Aorta (tissue), 5 donors: ENCODE results near the gene FGF23. TPM values are rescaled to one million over a fixed set of nuclear protein-coding genes. Genes with fewer than 3 reads are reported as not detected.

Source experiments
- ATAC-seq: fragments of 200-7000 bp; cut with Tn5 transposase; one replicate; pipeline ENCODE4 v1.9.1; 2022; ENCODE audit warnings: moderate library complexity; ENCODE audit not compliant: low FRiP score
- DNase-seq, 2 donors: peaks; one replicate each; pipeline ENCODE4 v3.0.0-alpha.2; 2020
- H3K27ac ChIP-seq, 2 donors: one replicate each; pipeline ENCODE4 v1.5.1; 2013; ENCODE audit warnings: low read length in 2 of 2, mild to moderate bottlenecking in 2 of 2, moderate library complexity in 2 of 2, control low read depth in 1 of 2, inconsistent platforms in 1 of 2, low read depth in 1 of 2
- H3K27me3 ChIP-seq, 2 donors: one replicate each; pipeline ENCODE4 v1.6.1; 2013; ENCODE audit warnings: control low read depth in 1 of 2, low read length in 1 of 2, mild to moderate bottlenecking in 1 of 2, moderate library complexity in 1 of 2; ENCODE audit not compliant: insufficient read depth in 2 of 2, control insufficient read depth in 1 of 2
- H3K36me3 ChIP-seq, 2 donors: one replicate each; pipeline ENCODE4 v1.6.1; 2013; ENCODE audit warnings: control low read depth in 1 of 2, low read length in 1 of 2, mild to moderate bottlenecking in 1 of 2; ENCODE audit not compliant: insufficient read depth in 2 of 2, control insufficient read depth in 1 of 2
- H3K4me1 ChIP-seq, 2 donors: one replicate each; pipeline ENCODE4 v1.6.1; 2013; ENCODE audit warnings: low read length in 2 of 2, control low read depth in 1 of 2, mild to moderate bottlenecking in 1 of 2, moderate library complexity in 1 of 2; ENCODE audit not compliant: insufficient read depth in 2 of 2, control insufficient read depth in 1 of 2
- H3K4me3 ChIP-seq, 2 donors: one replicate each; pipeline ENCODE4 v1.5.1; 2013; ENCODE audit warnings: low read length in 2 of 2, control low read depth in 1 of 2, mild to moderate bottlenecking in 1 of 2
- H3K9me3 ChIP-seq: one replicate; pipeline ENCODE4 v1.6.1; 2013; ENCODE audit warnings: mild to moderate bottlenecking, low read length; ENCODE audit not compliant: control insufficient read depth
- WGBS, 2 donors: extraction: QIAGEN DNeasy Blood & Tissue Kit; methylation state at CpG; one replicate each; pipeline ENCODE4 v1.1.7; 2013; 5-methylcytosine and 5-hydroxymethylcytosine counted together
- intact Hi-C, 2 donors: fragments of 100-400 bp; cut with DNase I; formaldehyde crosslinking; loops; one replicate each; pipeline versions ENCODE4 v1.14.2 to v1.15.0; 2022
- long read RNA-seq, 2 donors: library from polyadenylated mRNA; unstranded; transcript quantifications; one replicate each; pipeline ENCODE4 v2.0.0, GENCODE V29; 2020 to 2021
- polyA plus RNA-seq, 2 donors: library from polyadenylated mRNA; stranded (reverse); fragments of 200-250 nt; gene quantifications; one replicate each; pipeline ENCODE4 v1.2.3, GENCODE V29; 2013
- total RNA-seq, 2 donors: library from RNA; stranded (reverse); fragmentation: NEBNext Ultra II Directional; extraction: Animal tissue kit (Norgen Biotek cat#: 25700); gene quantifications; one replicate each; pipeline ENCODE4 v1.2.1, GENCODE V29; 2021
- donor health status: healthy with polysubstance abuse.
- donor health status: Bipolar disorder and iron deficiency.
- donor health status: DM: no; HTN: no; CAD: no.
- donor health status: DM: no; HTN: no; CAD: no.
- donor health status: DM: yes; HTN: yes; CAD: no.

Gene FGF23
- total RNA-seq: not detected
- polyA plus RNA-seq: not detected
- long read RNA-seq, donor 1: 0 reads
- long read RNA-seq, donor 2: 0 reads

DNA sequence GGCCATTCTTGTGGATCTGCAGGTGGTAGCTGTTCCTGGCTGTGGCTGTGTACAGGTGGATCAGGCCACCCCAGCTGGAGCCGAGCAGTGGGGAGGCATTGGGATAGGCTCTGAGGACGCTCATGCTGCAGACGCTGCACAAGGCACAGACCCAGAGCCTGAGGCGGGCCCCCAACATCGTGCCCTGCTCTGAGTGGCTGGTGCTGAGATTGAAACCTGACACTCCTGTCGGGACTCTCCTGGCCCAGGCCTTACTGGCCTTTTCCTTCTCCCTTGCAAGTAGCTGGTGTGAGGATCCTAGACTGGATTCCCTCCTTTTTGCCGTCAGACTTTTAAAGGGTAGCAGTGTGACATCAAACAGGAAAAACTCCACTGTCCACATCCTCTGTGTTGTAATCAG, at the start of gene FGF23:
TSS of gene FGF23 (minus strand) at position 308 of the 400 bp plus-strand sequence. CDS start at position 178, 130 bp downstream.
- no peaks in the 10 kb centered on the region for H3K9me3 ChIP-seq
- no peaks in the 10 kb centered on the region for H3K27me3 ChIP-seq
- ATAC-seq: no peak
- H3K4me1 ChIP-seq: no peaks in the 10 kb centered on the region
- H3K36me3 ChIP-seq: no peaks in the 10 kb centered on the region
- no peak within 1 kb of the TSS for H3K4me3 ChIP-seq
- no peak for DNase-seq
- H3K27ac ChIP-seq: no peak within 1 kb of the TSS
- intact Hi-C loops: no loop called here
- 2 to 4% methylated on average over 7 of the region's 7 CpGs for WGBS, 2 donors

DNA sequence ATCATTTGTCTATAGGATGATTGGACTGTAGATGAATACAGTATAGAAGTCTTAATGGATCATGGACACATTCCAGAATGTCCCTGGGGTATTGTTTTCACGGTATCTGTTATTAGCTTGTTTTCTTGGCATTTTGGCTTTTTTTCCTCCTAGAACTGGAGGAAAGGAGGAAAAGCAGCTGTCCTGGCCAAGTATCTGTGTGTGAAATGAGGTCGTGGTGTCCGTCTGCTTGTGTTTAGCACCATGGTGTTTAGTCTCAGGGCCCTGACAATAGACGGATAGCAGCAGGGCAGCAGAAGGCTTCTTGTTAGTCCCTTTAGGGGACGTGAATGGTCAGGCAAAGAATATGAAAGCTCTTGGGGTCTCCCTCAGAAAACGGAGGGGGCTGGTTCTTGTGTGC, 44.9 kb upstream of the FGF23 start:
- 28 to 41% methylated on average over 6 of the region's 6 CpGs for WGBS, 2 donors
- DNase-seq (no peak), ATAC-seq (no peak)
- Histone ChIP-seq H3K27me3 (no peaks in the 10 kb centered on the region), H3K9me3 (no peaks in the 10 kb centered on the region), H3K36me3 (no peaks in the 10 kb centered on the region), H3K4me1 (no peaks in the 10 kb centered on the region), H3K27ac (no peak overlapping the region), H3K4me3 (no peak overlapping the region)
- intact Hi-C loops: no loop called here

DNA sequence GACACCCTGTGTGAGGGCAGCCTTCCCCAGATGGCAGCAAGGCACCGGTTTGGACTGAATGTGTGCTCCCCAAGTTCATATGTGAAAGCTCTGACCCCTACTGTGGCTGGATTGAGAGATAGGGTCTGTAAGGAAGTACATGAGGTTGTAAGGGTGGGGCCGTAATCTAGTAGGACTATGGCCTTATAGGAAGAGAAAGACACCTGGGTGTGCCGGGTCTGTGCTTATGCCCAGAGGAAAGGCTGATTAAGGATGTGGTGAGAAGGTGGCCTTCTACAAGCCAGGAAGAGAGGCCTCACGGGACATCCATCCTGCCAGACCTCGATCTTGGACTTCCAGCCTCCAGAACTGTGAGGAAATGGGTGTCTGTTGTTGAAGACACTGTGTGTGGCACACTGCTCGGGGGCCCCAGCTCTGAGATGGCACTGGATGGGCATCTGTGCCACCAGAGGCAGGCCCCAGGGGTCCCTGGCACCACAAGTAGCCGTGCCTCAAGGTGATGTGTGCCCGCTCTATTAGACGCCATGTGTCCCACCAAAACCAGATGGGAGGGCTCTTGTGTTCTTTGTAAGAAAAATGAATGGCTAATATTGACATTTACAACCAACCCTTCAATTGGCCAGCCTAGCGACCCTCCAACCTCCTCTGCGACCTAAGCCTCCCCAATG, 44.1 kb upstream of the FGF23 start:
- intact Hi-C loops: no loop called here
- H3K4me3 ChIP-seq: no peak overlapping the region
- ATAC-seq (no peak), DNase-seq (peak in 1 of 2 donors; percentile 39)
- H3K9me3 ChIP-seq: no peaks in the 10 kb centered on the region
- 88 to 90% methylated on average over 11 of the region's 11 CpGs for WGBS, 2 donors
- no peaks in the 10 kb centered on the region for H3K36me3 ChIP-seq
- H3K4me1 ChIP-seq: no peaks in the 10 kb centered on the region
- H3K27ac ChIP-seq: no peak overlapping the region
- no peaks in the 10 kb centered on the region for H3K27me3 ChIP-seq

DNA sequence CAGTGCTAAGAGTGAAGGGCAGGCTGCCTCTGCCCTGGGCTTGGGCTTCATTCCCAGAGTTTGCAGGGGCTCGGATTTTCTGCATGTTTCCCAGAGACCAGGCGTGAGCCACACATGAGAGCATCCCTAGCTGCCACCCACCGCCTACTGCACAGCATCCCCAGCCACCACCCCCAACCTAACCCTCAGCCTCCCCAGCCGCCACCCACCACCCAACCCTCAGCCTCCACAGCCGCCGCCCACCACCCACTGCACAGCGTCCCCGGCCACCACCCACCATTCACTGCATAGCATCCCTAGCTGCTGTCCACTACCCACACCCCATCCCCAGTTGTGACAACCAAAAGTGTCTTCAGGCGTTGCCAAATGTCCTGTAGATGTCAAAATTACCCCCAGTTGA, 43.5 kb upstream of the FGF23 start:
- Histone ChIP-seq H3K4me1 (no peaks in the 10 kb centered on the region), H3K36me3 (no peaks in the 10 kb centered on the region), H3K27ac (no peak overlapping the region), H3K27me3 (no peaks in the 10 kb centered on the region), H3K9me3 (no peaks in the 10 kb centered on the region), H3K4me3 (no peak overlapping the region)
- no peak for ATAC-seq
- WGBS, 2 donors: 91 to 94% methylated on average over 9 of the region's 9 CpGs
- DNase-seq: peak in 1 of 2 donors; percentile 34
- intact Hi-C loops: no loop called here

DNA sequence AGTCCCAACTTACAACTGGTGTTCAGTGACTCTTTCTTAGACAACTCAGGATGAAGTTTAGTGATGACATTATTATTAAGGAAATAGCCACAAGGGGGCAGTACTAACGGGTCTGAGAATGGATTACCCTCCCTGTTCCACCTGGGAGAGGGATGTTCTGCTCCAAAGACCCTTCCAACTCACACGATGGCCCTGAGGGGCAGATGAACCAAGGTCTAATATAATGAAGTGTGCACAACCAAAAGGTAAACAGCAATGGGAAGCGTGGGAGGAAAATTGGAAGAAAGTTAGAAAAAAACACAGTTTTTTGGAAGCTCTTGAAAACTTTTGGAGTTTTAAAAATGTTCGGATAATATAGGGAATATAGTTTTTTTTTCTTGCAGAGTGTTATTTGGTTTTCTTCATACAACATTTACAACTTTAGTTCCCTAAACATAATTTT, 42.1 kb upstream of the FGF23 start:
- intact Hi-C loops: no loop called here
- Histone ChIP-seq H3K4me3 (no peak overlapping the region), H3K4me1 (no peaks in the 10 kb centered on the region), H3K27ac (no peak overlapping the region), H3K36me3 (no peaks in the 10 kb centered on the region), H3K9me3 (no peaks in the 10 kb centered on the region), H3K27me3 (no peaks in the 10 kb centered on the region)
- ATAC-seq (no peak), DNase-seq (no peak)
- WGBS, 2 donors: 27 to 30% methylated on average over 4 of the region's 4 CpGs

DNA sequence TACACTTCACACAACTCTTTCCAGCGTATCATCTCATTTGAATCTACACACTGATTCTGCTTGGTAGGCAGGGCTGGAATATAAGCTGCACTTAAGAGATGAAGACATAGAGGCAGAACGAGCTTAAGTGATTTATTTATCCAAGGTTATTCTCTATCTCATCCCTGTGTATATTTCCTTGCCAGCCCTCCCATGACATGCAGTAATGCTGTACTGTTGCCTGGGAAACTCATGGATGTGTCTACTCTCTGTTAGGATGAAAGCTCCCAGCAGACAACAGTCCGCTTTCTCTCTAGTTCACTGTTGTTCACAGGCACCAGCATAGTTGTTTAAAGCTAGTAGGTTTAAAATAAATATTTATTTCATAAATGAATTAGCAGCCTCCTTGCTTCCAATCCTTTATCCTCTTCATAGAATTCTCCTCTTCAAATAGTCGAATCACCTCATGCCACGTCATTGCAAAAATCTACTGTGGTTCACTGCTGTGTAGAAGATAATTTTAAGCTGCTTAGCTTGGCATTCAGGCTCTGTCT, 40.7 kb upstream of the FGF23 start:
- no peaks in the 10 kb centered on the region for H3K4me1 ChIP-seq
- H3K36me3 ChIP-seq: no peaks in the 10 kb centered on the region
- H3K4me3 ChIP-seq: no peak overlapping the region
- 79 to 83% methylated on average over 5 of the region's 5 CpGs for WGBS, 2 donors
- no peak for DNase-seq
- no peaks in the 10 kb centered on the region for H3K9me3 ChIP-seq
- intact Hi-C loops: no loop called here
- H3K27ac ChIP-seq: no peak overlapping the region
- H3K27me3 ChIP-seq: no peaks in the 10 kb centered on the region
- ATAC-seq: no peak

DNA sequence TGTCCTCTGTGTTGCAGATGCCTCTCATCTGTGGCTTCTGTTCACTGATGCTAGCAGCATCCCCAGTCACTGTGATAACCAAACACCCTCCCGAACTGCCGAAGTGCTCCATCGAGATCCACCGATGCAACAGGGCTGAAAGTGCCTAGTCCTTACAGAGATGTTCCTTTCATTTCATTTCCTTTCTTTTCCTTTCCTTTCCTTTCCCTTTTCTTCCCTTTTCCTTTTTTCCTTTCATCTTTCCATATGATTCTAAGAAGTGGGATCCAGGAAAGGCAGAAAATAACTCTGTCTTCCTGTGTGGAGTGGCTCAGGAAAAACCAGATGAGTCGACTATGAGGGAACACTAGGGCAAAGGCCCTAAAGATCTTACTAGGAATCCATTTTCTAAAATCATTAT, 39.4 kb upstream of the FGF23 start:
- Histone ChIP-seq H3K36me3 (no peaks in the 10 kb centered on the region), H3K9me3 (no peaks in the 10 kb centered on the region), H3K4me1 (no peaks in the 10 kb centered on the region), H3K27ac (no peak overlapping the region), H3K4me3 (no peak overlapping the region), H3K27me3 (no peaks in the 10 kb centered on the region)
- no peak for DNase-seq
- intact Hi-C loops: no loop called here
- no peak for ATAC-seq
- WGBS, 2 donors: 85 to 89% methylated on average over 5 of the region's 5 CpGs

DNA sequence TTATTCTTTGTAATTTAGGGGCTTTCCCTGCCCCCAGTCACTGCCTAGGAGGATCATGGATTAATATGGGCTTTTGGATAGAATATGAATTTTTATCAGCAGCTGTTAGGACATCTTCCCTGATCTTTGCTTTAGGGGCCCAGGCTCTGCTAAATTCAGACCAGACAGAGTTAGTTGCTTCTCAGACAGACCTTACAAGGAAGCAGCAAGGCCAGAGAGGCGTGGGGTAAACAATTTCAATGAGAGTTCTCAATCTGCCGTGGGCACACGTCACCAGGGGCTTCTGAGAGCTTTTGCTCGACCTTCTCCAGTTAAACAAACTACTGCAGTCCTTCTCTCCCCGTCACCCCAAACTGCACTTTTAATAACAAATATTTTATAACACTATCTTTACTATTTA, 38.4 kb upstream of the FGF23 start:
- Histone ChIP-seq H3K4me1 (no peaks in the 10 kb centered on the region), H3K36me3 (no peaks in the 10 kb centered on the region), H3K27ac (no peak overlapping the region), H3K27me3 (no peaks in the 10 kb centered on the region), H3K4me3 (no peak overlapping the region), H3K9me3 (no peaks in the 10 kb centered on the region)
- WGBS, 2 donors: 26 to 33% methylated on average over 5 of the region's 5 CpGs
- intact Hi-C loops: no loop called here
- ATAC-seq (no peak), DNase-seq (no peak)

DNA sequence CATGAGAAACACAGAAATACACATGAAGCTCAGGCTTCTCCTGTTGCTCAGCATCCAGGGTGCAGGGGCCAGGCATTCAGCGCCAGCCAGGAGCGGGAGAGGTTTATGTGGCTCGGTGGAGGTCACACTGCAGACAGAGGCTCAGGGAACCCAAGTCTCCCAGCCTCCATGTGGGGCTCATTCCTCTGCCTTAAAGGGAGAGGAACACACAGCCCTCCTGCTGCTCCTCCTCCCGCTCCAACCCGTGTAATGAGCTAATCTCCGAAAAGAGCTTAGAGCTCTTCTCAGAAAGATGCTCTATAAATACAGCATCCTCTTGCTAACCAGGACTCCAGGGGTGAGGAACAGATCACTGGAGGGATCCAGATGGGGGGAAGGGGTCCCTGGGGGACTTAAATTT, 37.9 kb upstream of the FGF23 start:
- intact Hi-C loops: no loop called here
- Histone ChIP-seq H3K9me3 (no peaks in the 10 kb centered on the region), H3K27ac (no peak overlapping the region), H3K36me3 (no peaks in the 10 kb centered on the region), H3K4me1 (no peaks in the 10 kb centered on the region), H3K4me3 (no peak overlapping the region), H3K27me3 (no peaks in the 10 kb centered on the region)
- ATAC-seq (peak; percentile 33), DNase-seq (no peak)
- 16 to 25% methylated on average over 6 of the region's 6 CpGs for WGBS, 2 donors
